ENCODE measurements around the gene ATG10.

- TF ChIP-seq POLR2A (IDR thresholded peaks at IDR 0.05), result no peak
- TF ChIP-seq CTCF (IDR thresholded peaks at IDR 0.05), result no peak
- TF ChIP-seq POLR2AphosphoS5 (IDR thresholded peaks at IDR 0.05; ENCODE audit: insufficient read depth in 1 of 2, low read depth in 1 of 2), result no peak
Measured at GRCh38 chr5:82019342-82020138, 47.7 kb downstream of the ATG10 start.
